GM19099 (cell line): ENCODE results near the gene SPAAR.

Experiments used
- POLR2A ChIP-seq: IDR thresholded peaks from 3 replicates; pipeline ENCODE4 v1.6.1; 2011; ENCODE audit warnings: low read depth; ENCODE audit not compliant: insufficient read length; ENCODE audit errors: extremely low read depth

SPAAR gene

GRCh38 chr9:35909274-35909673 is at the start of gene SPAAR:
Gene SPAAR, plus strand, starts transcription at chr9:35909490. Its CDS starts 974 bp downstream, at chr9:35910464.
- TF ChIP-seq POLR2A, result no peak

DNA sequence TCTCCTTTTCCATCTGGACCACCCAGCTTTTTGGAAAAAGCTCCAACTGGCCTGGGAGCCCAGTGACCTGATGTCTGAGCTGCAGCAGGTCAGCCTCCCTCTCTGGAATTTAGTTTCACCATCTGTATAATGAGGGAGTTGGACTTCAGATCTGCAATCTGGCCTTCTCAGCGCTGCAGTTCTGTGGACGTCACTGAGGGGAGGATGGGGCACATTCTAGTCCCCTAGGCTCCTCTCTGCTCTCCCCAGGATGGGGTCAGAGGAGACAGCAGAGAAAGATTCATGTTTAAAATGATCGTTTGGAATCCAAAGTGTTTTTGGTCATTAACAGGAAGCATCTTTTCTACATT is 49.3 kb upstream of the SPAAR start:
- TF ChIP-seq POLR2A, result no peak

DNA sequence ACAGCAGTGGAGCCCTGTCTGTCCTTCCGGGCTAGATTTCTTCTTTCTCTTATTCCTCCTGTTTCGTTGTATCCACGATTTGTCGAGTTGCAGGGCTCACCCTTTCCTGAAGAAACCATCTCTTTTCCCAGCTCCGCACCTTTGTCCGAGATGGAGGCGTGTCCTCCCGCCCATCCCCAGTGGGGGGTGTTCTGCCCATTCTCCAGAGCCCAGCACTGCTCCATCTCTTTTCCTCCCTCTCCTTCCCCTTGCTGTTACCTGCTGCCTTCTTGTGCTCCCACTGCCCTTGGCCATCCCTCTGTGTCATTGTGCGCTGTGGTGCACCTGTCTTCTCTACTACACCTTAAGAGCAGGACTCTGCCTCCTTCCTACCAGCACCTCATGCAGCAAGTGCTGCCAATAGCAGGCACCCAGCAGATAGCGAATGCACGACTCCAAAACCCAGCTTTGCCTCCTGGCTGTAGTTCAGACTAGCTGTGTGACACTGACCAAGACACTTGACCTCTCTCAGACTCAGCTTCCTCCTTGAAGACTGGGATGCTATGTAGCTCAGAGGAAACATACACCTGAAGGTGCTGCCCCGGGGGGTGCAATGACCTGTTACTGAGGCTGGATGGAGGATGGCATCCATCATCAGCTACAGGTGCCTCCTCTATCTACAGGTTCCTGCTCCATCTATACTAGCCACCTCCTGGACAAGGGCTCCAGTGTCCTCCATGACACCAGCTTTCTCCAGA is 48.0 kb upstream of the SPAAR start:
- TF ChIP-seq POLR2A, result no peak

GRCh38 chr9:35862328-35862727 is 47.0 kb upstream of the SPAAR start:
- no peak for TF ChIP-seq POLR2A

GRCh38 chr9:35863583-35863982 is 45.7 kb upstream of the SPAAR start:
- TF ChIP-seq POLR2A, result no peak

- no peak for TF ChIP-seq POLR2A
Measured at GRCh38 chr9:35864695-35865255, 44.5 kb upstream of the SPAAR start.

- no peak for TF ChIP-seq POLR2A
Measured at GRCh38 chr9:35867538-35867937, 41.8 kb upstream of the SPAAR start.

DNA sequence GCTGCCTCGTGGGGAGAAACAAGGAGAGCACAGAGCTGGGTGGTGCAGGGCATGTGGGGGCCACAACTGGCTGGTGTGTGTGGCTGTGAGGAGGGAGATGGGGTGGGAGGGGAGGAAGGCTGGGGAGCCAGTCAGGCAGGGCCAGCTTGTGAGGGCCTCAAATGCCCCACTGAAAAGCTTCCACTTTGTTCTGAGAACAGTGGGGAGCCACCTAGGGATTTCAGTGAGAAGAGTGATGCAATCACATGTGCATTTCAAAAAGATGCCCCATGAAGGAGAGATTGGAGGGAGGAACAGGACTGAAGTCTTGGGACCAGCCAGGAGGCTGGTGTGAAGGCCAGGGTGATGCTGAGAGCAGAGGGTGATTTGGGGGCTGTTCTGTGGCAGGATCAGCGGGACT is 40.4 kb upstream of the SPAAR start:
- TF ChIP-seq POLR2A, result no peak

DNA sequence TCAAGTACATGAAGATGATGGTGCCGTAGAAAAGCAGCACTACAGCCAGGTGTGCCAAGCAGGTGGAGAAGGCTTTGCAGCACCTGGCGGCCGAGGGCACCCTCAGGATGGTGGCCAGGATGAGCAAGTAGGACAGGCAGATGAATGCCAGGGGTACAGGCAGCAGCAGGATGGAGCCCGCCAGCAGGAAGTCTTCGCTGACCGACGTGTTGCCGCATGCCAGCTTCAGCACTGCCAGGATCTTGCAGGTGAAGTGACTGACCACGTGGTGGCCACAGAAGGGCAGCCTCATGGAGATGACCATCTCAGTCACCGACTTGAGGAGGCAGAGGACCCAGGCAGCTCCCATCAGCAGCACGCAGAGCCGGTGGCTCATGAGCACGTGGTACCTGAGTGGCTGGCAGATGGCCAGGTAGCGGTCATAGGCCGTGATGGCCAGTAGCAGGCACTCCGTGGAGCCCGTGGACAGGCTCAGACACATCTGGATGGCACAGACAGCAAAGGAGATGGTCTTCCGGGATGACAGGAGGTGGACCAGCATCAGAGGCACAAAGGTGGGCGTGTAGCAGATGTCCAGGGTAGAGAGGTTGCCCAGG is 39.6 kb upstream of the SPAAR start:
- TF ChIP-seq POLR2A, result no peak

- no peak for TF ChIP-seq POLR2A
Measured at GRCh38 chr9:35870351-35870923, 38.9 kb upstream of the SPAAR start, which contains the start of gene OR13J1. Gene OR13J1, minus strand, starts transcription at chr9:35870401. Its CDS starts 0 bp downstream, at chr9:35870401.

GRCh38 chr9:35871545-35871944 is 37.7 kb upstream of the SPAAR start:
- TF ChIP-seq POLR2A, result no peak

GRCh38 chr9:35872505-35872904 is 36.8 kb upstream of the SPAAR start:
- no peak for TF ChIP-seq POLR2A

DNA sequence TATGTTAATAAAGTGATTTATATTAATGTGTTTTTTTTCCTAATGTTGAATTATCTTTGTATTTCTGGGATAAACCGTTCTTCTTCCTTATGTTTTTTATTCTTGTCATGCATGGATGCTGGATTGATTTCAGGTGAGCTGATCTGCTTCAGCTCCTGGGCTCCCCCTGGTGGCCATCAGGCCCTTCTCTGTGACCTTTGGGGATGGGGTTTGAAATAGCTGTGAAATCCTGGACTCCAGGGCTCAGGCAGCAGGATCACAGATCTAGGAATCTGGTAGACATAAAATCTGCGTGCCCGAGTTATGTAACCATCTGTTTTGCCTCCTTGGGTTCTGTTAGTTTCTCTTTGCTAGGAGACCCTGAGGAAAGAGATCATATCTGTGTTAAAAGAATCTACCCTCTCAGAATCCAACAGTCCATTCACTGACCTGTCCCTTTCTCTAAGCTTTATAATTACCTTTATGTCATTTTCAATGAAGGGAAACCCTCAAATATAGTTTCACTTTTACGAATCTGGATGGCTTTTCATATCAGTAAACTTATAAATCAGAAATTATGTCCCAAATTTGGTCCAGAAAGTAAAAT is 26.9 kb upstream of the SPAAR start:
- no peak for TF ChIP-seq POLR2A

GRCh38 chr9:35882996-35883395 is 26.3 kb upstream of the SPAAR start:
- no peak for TF ChIP-seq POLR2A

- TF ChIP-seq POLR2A, result no peak
Measured at GRCh38 chr9:35891646-35892045, 17.6 kb upstream of the SPAAR start.
